GM12878 (cell line): ENCODE results near the gene SRC. TPM values are rescaled to one million over a fixed set of nuclear protein-coding genes. Genes with fewer than 3 reads are reported as not detected.

Experiments used
- ATAC-seq: fragments of 200-7000 bp; cut with Tn5 transposase; 3 replicates; pipeline ENCODE4 v1.9.1; 2020; ENCODE audit warnings: mild to moderate bottlenecking, moderate library complexity
- BruUV-seq: library from RNA; stranded (reverse); fragments of 400-500 nt; replicated peaks from 2 replicates; lab custom pipeline; 2021; lab: Mats Ljungman, UMichigan
- CTCF ChIA-PET: fragments of 300-600 bp; sonication (Branson Sonifier 250); formaldehyde crosslinking; extraction: SDS; loops from one replicate; lab custom pipeline; 2021; ENCODE audit warnings: inconsistent platforms; lab: Yijun Ruan, JAX
- POLR2A ChIA-PET: fragments of 350-600 bp; formaldehyde crosslinking; extraction: SDS; loops from one replicate; lab custom pipeline; 2021; ENCODE audit warnings: inconsistent platforms; lab: Charles Lee
- RAD21 ChIA-PET: fragments of 300-600 bp; sonication (Branson Sonifier 250); formaldehyde crosslinking; loops from one replicate; lab custom pipeline; 2023; ENCODE audit warnings: antibody characterized with exemption; ENCODE audit not compliant: unreplicated experiment; lab: Charles Lee
- SMC1A ChIA-PET: fragments of 300-600 bp; sonication (Branson Sonifier 250); formaldehyde crosslinking; loops from one replicate; lab custom pipeline; 2023; ENCODE audit not compliant: unreplicated experiment, uncharacterized antibody; lab: Charles Lee
- DNase-seq: peaks from one replicate; pipeline ENCODE4 v3.0.0-alpha.2; 2011; ENCODE audit warnings: low read depth, low spot score
- FAIRE-seq: peaks from 3 replicates; lab custom pipeline; 2011; peaks lifted over from hg19 to GRCh38; lab: Jason Lieb, UNC
- H2AFZ ChIP-seq: 2 replicates; pipeline ENCODE4 v1.6.0; 2011; ENCODE audit warnings: low read depth, low read length, control low read depth; ENCODE audit not compliant: control insufficient read depth
- H3K27ac ChIP-seq: 2 replicates; pipeline ENCODE4 v1.5.1; 2011; ENCODE audit warnings: control low read depth; ENCODE audit not compliant: control insufficient read depth, insufficient read depth
- H3K27me3 ChIP-seq, 2 experiments: replicated peaks in 1 of 2; 2 replicates each; pipeline versions ENCODE4 v1.6.0 to v1.6.1; 2011; ENCODE audit warnings: low read length in 1 of 2; ENCODE audit not compliant: control insufficient read depth in 2 of 2, insufficient read depth in 2 of 2
- H3K36me3 ChIP-seq, 2 experiments: 2 replicates each; pipeline ENCODE4 v1.5.1; 2011; ENCODE audit warnings: low read length in 1 of 2; ENCODE audit not compliant: control insufficient read depth in 2 of 2, insufficient read depth in 2 of 2
- H3K4me1 ChIP-seq: 2 replicates; pipeline ENCODE4 v1.6.1; 2011; ENCODE audit warnings: mild to moderate bottlenecking, low read length, moderate library complexity, mixed read lengths; ENCODE audit not compliant: control insufficient read depth, insufficient read depth
- H3K4me2 ChIP-seq: 2 replicates; pipeline ENCODE4 v1.6.0; 2011; ENCODE audit warnings: control low read depth; ENCODE audit not compliant: control insufficient read depth, insufficient read depth
- H3K4me3 ChIP-seq: fragments of 200-600 bp; sonication (generic); 2 replicates; pipeline ENCODE4 v1.5.1; 2016
- H3K79me2 ChIP-seq: 2 replicates; pipeline ENCODE4 v1.6.0; 2011; ENCODE audit warnings: low read length; ENCODE audit not compliant: control insufficient read depth, insufficient read depth
- H3K9ac ChIP-seq: 2 replicates; pipeline ENCODE4 v1.8.0; 2011; ENCODE audit warnings: low read length, control low read depth, mixed read lengths; ENCODE audit not compliant: control insufficient read depth, insufficient read depth
- H3K9me3 ChIP-seq: replicated peaks from 3 replicates; pipeline ENCODE4 v1.5.1; 2011; ENCODE audit warnings: mild to moderate bottlenecking, low read length; ENCODE audit not compliant: control insufficient read depth, insufficient read depth
- H4K20me1 ChIP-seq: 2 replicates; pipeline ENCODE4 v1.6.0; 2011; ENCODE audit not compliant: control insufficient read depth, insufficient read depth
- CHD4 ChIP-seq: fragments of 200-600 bp; sonication (generic); IDR thresholded peaks from 2 replicates; pipeline ENCODE4 v1.6.1; 2016; ENCODE audit warnings: mild to moderate bottlenecking
- MLLT1 ChIP-seq: fragments of 450-650 bp; IDR thresholded peaks from 2 replicates; pipeline ENCODE4 v1.6.1; 2016; ENCODE audit warnings: mild to moderate bottlenecking
- NFXL1 ChIP-seq: fragments of 450-650 bp; IDR thresholded peaks from 2 replicates; pipeline ENCODE4 v1.6.1; 2017; ENCODE audit warnings: antibody characterized with exemption, mild to moderate bottlenecking, borderline replicate concordance
- NRF1 ChIP-seq: conservative IDR thresholded peaks from 2 replicates; pipeline ENCODE4 v1.6.1; 2011; ENCODE audit warnings: mild to moderate bottlenecking, low read depth, low read length, improper control_type of control experiment
- PML ChIP-seq: IDR thresholded peaks from 2 replicates; pipeline ENCODE4 v1.6.1; 2012; ENCODE audit warnings: low read length, inconsistent platforms
- RBBP5 ChIP-seq: fragments of 200-600 bp; sonication (generic); conservative IDR thresholded peaks from 2 replicates; pipeline ENCODE4 v1.6.1; 2016
- SREBF2 ChIP-seq: IDR thresholded peaks from 2 replicates; pipeline ENCODE4 v1.6.1; 2012; ENCODE audit warnings: mild to moderate bottlenecking, low read length
- USF2 ChIP-seq: IDR thresholded peaks from 2 replicates; pipeline ENCODE4 v1.6.1; 2011; ENCODE audit warnings: low read depth, low read length, improper control_type of control experiment, borderline replicate concordance
- WGBS: methylation state at CpG from one replicate; pipeline ENCODE4 v1.1.6; 2016; ENCODE audit warnings: low lambda C conversion rate; ENCODE audit not compliant: insufficient replicate concordance, insufficient coverage; ENCODE audit errors: missing lambda C conversion rate; 5-methylcytosine and 5-hydroxymethylcytosine counted together
- in situ Hi-C: fragments of 300-500 bp; cut with MboI; formaldehyde crosslinking; loops from 9 replicates; pipeline ENCODE4 v1.14.3; 2018; ENCODE audit warnings: mixed read lengths
- intact Hi-C: fragments of 100-400 bp; cut with micrococcal nuclease; formaldehyde crosslinking; loops from one replicate; pipeline ENCODE4 v1.14.2; 2022; ENCODE audit not compliant: unreplicated experiment
- polyA plus RNA-seq, 11 experiments: library from polyadenylated mRNA; depleted of rRNA in 4 of 11; unstranded in 6 of 11; stranded (reverse) in 5 of 11; fragments of >200 nt; fragmentation: Nextera tagmentation in 4 of 11; fragmentation: Illumina TruSeq in 1 of 11; extraction: Ambion mirVana in 4 of 11; extraction: Trizol in 1 of 11; gene quantifications; 1 replicate in 1 of 11; 2 replicates in 10 of 11; pipeline versions ENCODE4 v1.2.1 to v1.2.3, GENCODE V29; 2011 to 2016; ENCODE audit warnings: inconsistent platforms in 2 of 11, missing spikeins in 2 of 11, low read depth in 1 of 11
- total RNA-seq, 4 experiments: library from RNA; depleted of rRNA in 3 of 4; stranded (reverse); fragments of >200 nt in 3 of 4; fragmentation: Illumina TruSeq in 1 of 4; extraction: Trizol in 1 of 4; gene quantifications; 2 replicates each; pipeline versions ENCODE4 v1.2.1 to v1.2.3, GENCODE V29; 2013 to 2021

SRC gene
- total and polyA plus RNA-seq, 10 of the 15 experiments (the other 5 are each of a cell fraction or from before 2014, with no cell fraction given), result 0.60 to 71.3 (median 27.2) TPM

DNA sequence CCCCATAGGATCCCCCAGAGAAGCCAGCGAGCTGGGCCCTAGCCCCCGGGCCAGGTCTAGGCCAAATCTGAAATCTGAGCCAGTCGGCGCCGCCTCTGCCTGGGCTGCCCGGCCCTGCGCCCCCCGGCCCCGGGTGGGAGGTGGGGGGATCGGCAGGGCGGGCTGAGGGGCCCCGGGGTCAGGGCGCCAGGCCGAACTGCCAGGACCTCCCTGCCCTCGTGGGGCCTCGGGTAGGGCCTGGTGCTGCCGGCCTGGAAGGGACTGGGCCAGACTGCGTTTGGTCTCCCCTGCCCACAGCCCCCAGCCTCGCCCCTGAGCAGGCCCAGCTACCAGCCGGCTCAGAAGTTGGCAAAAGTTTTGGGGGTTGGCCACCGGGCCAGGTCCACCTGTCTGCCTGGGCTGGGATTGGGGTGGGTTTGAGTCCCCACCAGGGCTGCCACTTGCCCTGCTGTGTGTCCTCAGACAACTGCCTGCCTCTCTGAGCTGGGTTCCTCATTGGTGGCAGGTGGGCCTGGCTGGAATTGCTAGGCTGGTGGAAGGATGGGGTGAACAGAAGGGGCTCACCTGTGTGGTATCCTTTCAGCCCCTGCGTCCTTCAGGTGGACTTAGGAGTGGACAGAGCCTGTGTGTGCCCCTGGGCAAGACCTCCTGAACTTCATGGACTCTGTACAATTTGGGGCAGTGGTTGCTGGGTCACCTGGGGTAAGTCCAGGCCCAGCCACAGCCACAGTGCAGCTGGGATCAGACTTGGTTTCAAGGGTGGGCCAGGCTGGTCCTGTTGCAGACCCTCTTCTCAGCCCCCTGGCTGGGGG, 801 bp downstream of the SRC start:
- DNase-seq, result no peak
- Histone ChIP-seq H3K36me3 (peaks cover 7 to 14% of the 10 kb centered on the region in 2 experiments; a peak in 2 of 4 replicates), H3K27ac (peak overlapping the region; percentile 90), H3K4me1 (peaks cover 29% of the 10 kb centered on the region), H4K20me1 (no peaks in the 10 kb centered on the region; the same call in 1 of the 2 replicates), H3K9me3 (no peaks in the 10 kb centered on the region; the same call in 2 of the 3 replicates), H3K27me3 (no peaks in the 10 kb centered on the region), H3K79me2 (peaks cover 74% of the 10 kb centered on the region), H3K4me3 (peak overlapping the region; percentile 87), H3K9ac (peak overlapping the region; percentile 73), H2AFZ (no peak overlapping the region), H3K4me2 (peak overlapping the region; percentile 77)
- ChIA-PET RAD21 (interaction anchor here (0.8 to 6.6 kb wide), 6 partner anchors 9 to 186 kb away, joined by 3 to 38 read pairs (median 4); partner anchors contain the start of gene MANBAL), POLR2A (interaction anchor here (1.3 to 4.3 kb wide), 7 partner anchors 10 to 56 kb away, joined by 3 to 31 read pairs (median 8); no protein-coding TSS in a partner anchor), SMC1A (interaction anchor here (1.8 to 2.6 kb wide), 5 partner anchors 9 to 57 kb away, joined by 5 to 10 read pairs (median 9); partner anchors contain the start of gene MANBAL), CTCF (interaction anchor here (0.8 to 3.0 kb wide), 3 partner anchors 11 to 76 kb away, joined by 3 to 13 read pairs (median 11); no protein-coding TSS in a partner anchor)
- no peak for FAIRE-seq
- TF ChIP-seq MLLT1 (peak; percentile 19; the same call in 1 of the 2 replicates), CHD4 (no peak), USF2 (no peak), PML (no peak), NRF1 (no peak), NFXL1 (0 out of 2 replicates have a peak, but pooled peaks have one; percentile 37), SREBF2 (no peak), RBBP5 (no peak)
- in situ Hi-C loops, result no loop called here
- no TSS peak for BruUV-seq
- 22% methylated on average over 7 of the region's 22 CpGs for WGBS
- peak; percentile 5 for ATAC-seq
- intact Hi-C loops, result loop anchor here (2.0 kb wide), 1 partner anchor 38 kb away; no protein-coding TSS in a partner anchor
